IMR-90 (cell line): ENCODE measurements around the gene KCP. TPM values are rescaled to one million over a fixed set of nuclear protein-coding genes. Genes with fewer than 3 reads are reported as not detected.

Experiments
- ATAC-seq: fragments of 200-7000 bp; cut with Tn5 transposase; 2 replicates; pipeline ENCODE4 v1.9.1; 2020; ENCODE audit warnings: low read depth, mild to moderate bottlenecking, moderate library complexity
- BruUV-seq: library from RNA; stranded (reverse); fragments of 400-500 nt; replicated peaks from 2 replicates; lab custom pipeline; 2021; lab: Mats Ljungman, UMichigan
- CTCF ChIA-PET: fragments of 300-600 bp; formaldehyde crosslinking; extraction: SDS; loops from one replicate; lab custom pipeline; 2021; ENCODE audit warnings: antibody characterized with exemption; lab: Yijun Ruan, JAX
- POLR2A ChIA-PET: fragments of 300-600 bp; sonication (Branson Sonifier 250); formaldehyde crosslinking; loops from one replicate; lab custom pipeline; 2022; ENCODE audit warnings: antibody characterized with exemption; ENCODE audit not compliant: unreplicated experiment; lab: Charles Lee
- DNase-seq: peaks from one replicate; pipeline ENCODE4 v3.0.0; 2013
- H2AFZ ChIP-seq: replicated peaks from 2 replicates; pipeline ENCODE3; 2013; ENCODE audit warnings: low read length, mild to moderate bottlenecking; ENCODE audit not compliant: poor library complexity
- H2AK5ac ChIP-seq: 2 replicates; pipeline ENCODE4 v1.6.1; 2013; ENCODE audit warnings: low read depth, low read length, inconsistent platforms
- H2AK9ac ChIP-seq: replicated peaks from 2 replicates; pipeline ENCODE3; 2013; ENCODE audit warnings: mild to moderate bottlenecking, low read depth, low read length, moderate library complexity; ENCODE audit not compliant: poor library complexity
- H2BK120ac ChIP-seq: 2 replicates; pipeline ENCODE4 v1.6.1; 2013; ENCODE audit warnings: low read depth, low read length, inconsistent platforms
- H2BK15ac ChIP-seq: 3 replicates; pipeline ENCODE4 v1.6.1; 2013; ENCODE audit warnings: low read depth, low read length, inconsistent platforms
- H2BK20ac ChIP-seq: 2 replicates; pipeline ENCODE4 v1.6.1; 2013; ENCODE audit warnings: low read depth, mild to moderate bottlenecking, inconsistent platforms, low read length, moderate library complexity
- H2BK5ac ChIP-seq: 2 replicates; pipeline ENCODE4 v1.6.1; 2013; ENCODE audit warnings: mild to moderate bottlenecking, low read depth, low read length, inconsistent platforms; ENCODE audit not compliant: poor library complexity, severe bottlenecking
- H3K14ac ChIP-seq: replicated peaks from 2 replicates; pipeline ENCODE4 v1.6.1; 2013; ENCODE audit warnings: low read depth, low read length, inconsistent platforms
- H3K18ac ChIP-seq: 2 replicates; pipeline ENCODE4 v1.6.1; 2013; ENCODE audit warnings: low read depth, low read length, control low read depth
- H3K23ac ChIP-seq: 2 replicates; pipeline ENCODE4 v1.6.1; 2013; ENCODE audit warnings: low read depth, low read length, inconsistent platforms
- H3K27ac ChIP-seq: 2 replicates; pipeline ENCODE4 v1.5.1; 2013; ENCODE audit warnings: mild to moderate bottlenecking, control low read depth, low read length; ENCODE audit not compliant: insufficient read depth
- H3K27me3 ChIP-seq: 2 replicates; pipeline ENCODE4 v1.6.1; 2013; ENCODE audit warnings: low read length; ENCODE audit not compliant: control insufficient read depth, insufficient read depth
- H3K36me3 ChIP-seq: 2 replicates; pipeline ENCODE4 v1.6.1; 2013; ENCODE audit warnings: low read length, mixed read lengths; ENCODE audit not compliant: control insufficient read depth, insufficient read depth
- H3K4ac ChIP-seq: 2 replicates; pipeline ENCODE4 v1.6.1; 2013; ENCODE audit warnings: low read depth, low read length, inconsistent platforms
- H3K4me1 ChIP-seq: 2 replicates; pipeline ENCODE4 v1.6.1; 2013; ENCODE audit warnings: low read length, mixed read lengths; ENCODE audit not compliant: control insufficient read depth, insufficient read depth
- H3K4me2 ChIP-seq: 2 replicates; pipeline ENCODE4 v1.6.1; 2013; ENCODE audit warnings: low read depth, mild to moderate bottlenecking, control low read depth, low read length, moderate library complexity
- H3K4me3 ChIP-seq: 2 replicates; pipeline ENCODE4 v1.5.1; 2013; ENCODE audit warnings: low read depth, mild to moderate bottlenecking, control low read depth, low read length, moderate library complexity; ENCODE audit not compliant: insufficient read depth
- H3K56ac ChIP-seq: 2 replicates; pipeline ENCODE4 v1.6.1; 2013; ENCODE audit warnings: low read length, inconsistent platforms; ENCODE audit not compliant: insufficient read depth; ENCODE audit errors: extremely low read depth
- H3K79me1 ChIP-seq, 2 experiments: 2 replicates each; pipeline ENCODE4 v1.6.1; 2013; ENCODE audit warnings: low read length in 2 of 2, inconsistent platforms in 1 of 2, low read depth in 1 of 2
- H3K9ac ChIP-seq: 2 replicates; pipeline ENCODE4 v1.6.1; 2013; ENCODE audit warnings: low read depth, low read length, control low read depth
- H3K9me1 ChIP-seq: 2 replicates; pipeline ENCODE4 v1.6.1; 2013; ENCODE audit warnings: low read length, inconsistent platforms; ENCODE audit not compliant: insufficient read depth
- H3K9me3 ChIP-seq: 2 replicates; pipeline ENCODE4 v1.6.1; 2013; ENCODE audit warnings: low read length; ENCODE audit not compliant: control insufficient read depth, insufficient read depth
- H4K20me1 ChIP-seq: 2 replicates; pipeline ENCODE4 v1.6.1; 2013; ENCODE audit warnings: low read length, inconsistent platforms; ENCODE audit not compliant: insufficient read depth
- H4K5ac ChIP-seq: 2 replicates; pipeline ENCODE4 v1.6.1; 2013; ENCODE audit warnings: mild to moderate bottlenecking, low read depth, low read length, control low read depth
- H4K8ac ChIP-seq, 2 experiments: 2 replicates each; pipeline ENCODE4 v1.6.1; 2013; ENCODE audit warnings: low read depth in 2 of 2, low read length in 2 of 2, control low read depth in 1 of 2, inconsistent platforms in 1 of 2
- H4K91ac ChIP-seq: 2 replicates; pipeline ENCODE4 v1.6.1; 2013; ENCODE audit warnings: low read depth, low read length, inconsistent platforms; ENCODE audit not compliant: insufficient read depth
- BHLHE40 ChIP-seq: fragments of 150-350 bp; IDR thresholded peaks from 2 replicates; pipeline ENCODE4 v1.6.1; 2016; ENCODE audit warnings: mild to moderate bottlenecking, low read depth, low read length
- CEBPB ChIP-seq: IDR thresholded peaks from 2 replicates; pipeline ENCODE4 v1.6.1; 2012; ENCODE audit warnings: low read depth, low read length, improper control_type of control experiment
- CHD1 ChIP-seq: IDR thresholded peaks from 2 replicates; pipeline ENCODE4 v1.6.1; 2012; ENCODE audit warnings: low read depth, low read length, improper control_type of control experiment
- CTCF ChIP-seq: conservative IDR thresholded peaks from 2 replicates; pipeline ENCODE4 v1.5.1; 2012; ENCODE audit warnings: mild to moderate bottlenecking, low read depth, low read length, improper control_type of control experiment
- ELK1 ChIP-seq: fragments of 150-350 bp; IDR thresholded peaks from 2 replicates; pipeline ENCODE4 v1.6.1; 2016; ENCODE audit warnings: low read depth, mild to moderate bottlenecking, low read length, moderate library complexity, borderline replicate concordance
- FOS ChIP-seq: fragments of 150-350 bp; IDR thresholded peaks from 2 replicates; pipeline ENCODE4 v1.6.1; 2016; ENCODE audit warnings: low read depth, low read length
- MAFK ChIP-seq: IDR thresholded peaks from 2 replicates; pipeline ENCODE4 v1.6.1; 2012; ENCODE audit warnings: low read depth, low read length, improper control_type of control experiment
- MAZ ChIP-seq: IDR thresholded peaks from 2 replicates; pipeline ENCODE4 v1.6.1; 2012; ENCODE audit warnings: low read depth, mild to moderate bottlenecking, low read length, improper control_type of control experiment, moderate library complexity, borderline replicate concordance
- MXI1 ChIP-seq: IDR thresholded peaks from 2 replicates; pipeline ENCODE4 v1.6.1; 2012; ENCODE audit warnings: low read depth, mild to moderate bottlenecking, low read length, moderate library complexity, borderline replicate concordance
- NFE2L2 ChIP-seq: fragments of 150-350 bp; IDR thresholded peaks from 2 replicates; pipeline ENCODE4 v1.6.1; 2016; ENCODE audit warnings: low read depth, mild to moderate bottlenecking, low read length
- POLR2A ChIP-seq: IDR thresholded peaks from 2 replicates; pipeline ENCODE4 v1.6.1; 2012; ENCODE audit warnings: mild to moderate bottlenecking, low read depth, low read length
- RAD21 ChIP-seq: IDR thresholded peaks from 2 replicates; pipeline ENCODE4 v1.6.1; 2012; ENCODE audit warnings: low read length, improper control_type of control experiment
- RCOR1 ChIP-seq: IDR thresholded peaks from 2 replicates; pipeline ENCODE4 v1.6.1; 2012; ENCODE audit warnings: mild to moderate bottlenecking, low read length, improper control_type of control experiment; ENCODE audit not compliant: insufficient replicate concordance
- RFX5 ChIP-seq: IDR thresholded peaks from 2 replicates; pipeline ENCODE4 v1.8.0; 2012; ENCODE audit warnings: low read depth, mild to moderate bottlenecking, low read length, moderate library complexity
- SMC3 ChIP-seq: fragments of 150-350 bp; IDR thresholded peaks from 2 replicates; pipeline ENCODE4 v1.6.1; 2016; ENCODE audit warnings: low read depth, mild to moderate bottlenecking, antibody characterized with exemption, low read length, moderate library complexity
- USF2 ChIP-seq: fragments of 150-350 bp; IDR thresholded peaks from 2 replicates; pipeline ENCODE4 v1.6.1; 2017; ENCODE audit warnings: mild to moderate bottlenecking, antibody characterized with exemption, low read length, low read depth
- WGBS, 2 experiments: methylation state at CpG; one replicate each; pipeline versions ENCODE4 v1.1.5 to v1.1.7; 2013; ENCODE audit warnings: missing lambda C conversion rate in 2 of 2; ENCODE audit not compliant: insufficient read length in 1 of 2; ENCODE audit errors: extremely low coverage in 2 of 2; 5-methylcytosine and 5-hydroxymethylcytosine counted together
- dilution Hi-C: fragments of 300-500 bp; cut with HindIII; formaldehyde crosslinking; loops from one replicate; pipeline ENCODE4 v1.14.3; 2018; ENCODE audit warnings: low sequenced_read_pairs; ENCODE audit not compliant: unreplicated experiment
- in situ Hi-C: fragments of 300-500 bp; cut with MboI; formaldehyde crosslinking; loops from 3 replicates; pipeline ENCODE4 v1.14.3; 2019; ENCODE audit warnings: low sequenced_read_pairs, inconsistent platforms, mixed read lengths
- intact Hi-C: fragments of 100-400 bp; cut with micrococcal nuclease; formaldehyde crosslinking; loops from 2 replicates; pipeline ENCODE4 v1.10.0; 2022
- polyA plus RNA-seq, 3 experiments: library from polyadenylated mRNA; depleted of rRNA; stranded (reverse); fragments of >200 nt; gene quantifications; 2 replicates each; pipeline ENCODE4 v1.2.3, GENCODE V29; 2012; ENCODE audit warnings: low replicate concordance in 1 of 3
- total RNA-seq: library from RNA; depleted of rRNA; stranded (reverse); fragments of >200 nt; gene quantifications from 2 replicates; pipeline ENCODE4 v1.2.3, GENCODE V29; 2012

Gene KCP
- total and polyA plus RNA-seq, 2 of the 4 experiments (the other 2 are of a cell fraction), result 0.03 TPM; not detected in 1

GRCh38 chr7:128835231-128835751 lies 75.2 kb downstream of the KCP start:
- peaks cover 16 to 75% of the 10 kb centered on the region in 2 experiments for H3K79me1 ChIP-seq
- WGBS, 2 experiments, result 100% methylated on average over 4 of the region's 16 CpGs; no CpG with 5 or more reads in 1 of the 2 experiments
- no peak overlapping the region for H2BK15ac ChIP-seq
- TF ChIP-seq FOS, result no peak
- TF ChIP-seq ELK1, result no peak
- TF ChIP-seq RFX5, result no peak
- TF ChIP-seq CEBPB, result no peak
- TF ChIP-seq POLR2A, result no peak
- TF ChIP-seq USF2, result no peak
- no peak for TF ChIP-seq RAD21
- no peak for TF ChIP-seq BHLHE40
- TF ChIP-seq CTCF, result no peak
- TF ChIP-seq MAFK, result no peak
- TF ChIP-seq SMC3, result no peak
- TF ChIP-seq CHD1, result no peak
- TF ChIP-seq MXI1, result no peak
- TF ChIP-seq NFE2L2, result no peak
- no peak for TF ChIP-seq MAZ
- TF ChIP-seq RCOR1, result no peak
- no peak overlapping the region for H3K18ac ChIP-seq
- H3K14ac ChIP-seq, result no peak overlapping the region
- no peak overlapping the region for H4K5ac ChIP-seq
- no peak overlapping the region for H2BK5ac ChIP-seq
- H3K4ac ChIP-seq, result no peak overlapping the region
- H3K23ac ChIP-seq, result peak overlapping the region; percentile 12; the same call in 1 of the 2 replicates
- no peak overlapping the region for H2BK20ac ChIP-seq
- no peak overlapping the region for H2AK5ac ChIP-seq
- no peak overlapping the region for H3K9ac ChIP-seq
- DNase-seq (no peak), ATAC-seq (no peak)
- peaks cover 21% of the 10 kb centered on the region for H3K4me1 ChIP-seq
- H3K4me3 ChIP-seq, result no peak overlapping the region
- in situ Hi-C loops (no loop called here), intact Hi-C loops (no loop called here), dilution Hi-C loops (no loop called here)
- H3K9me1 ChIP-seq, result no peaks in the 10 kb centered on the region; the same call in 1 of the 2 replicates
- H3K4me2 ChIP-seq, result no peak overlapping the region
- no TSS peak for BruUV-seq
- H2AK9ac ChIP-seq, result no peak overlapping the region
- H4K91ac ChIP-seq, result no peak overlapping the region
- peaks cover 53% of the 10 kb centered on the region for H3K36me3 ChIP-seq
- H3K9me3 ChIP-seq, result no peaks in the 10 kb centered on the region
- ChIA-PET POLR2A (interaction anchor here (0.5 kb wide), 1 partner anchor 94 kb away, joined by 3 read pairs; no protein-coding TSS in a partner anchor), CTCF (no interaction called here)
- H3K27me3 ChIP-seq, result no peaks in the 10 kb centered on the region
- no peak overlapping the region for H4K8ac ChIP-seq
- H3K27ac ChIP-seq, result no peak overlapping the region
- no peak overlapping the region for H3K56ac ChIP-seq
- peaks cover 99% of the 10 kb centered on the region for H4K20me1 ChIP-seq
- peak overlapping the region; percentile 48 for H2AFZ ChIP-seq
- no peak overlapping the region for H2BK120ac ChIP-seq
